PC-9 (cell line): Measurements from ENCODE around the gene PAF1.

Experiments
- CTCF ChIP-seq: fragments of 200-600 bp; sonication (generic); conservative IDR thresholded peaks from 2 replicates; pipeline ENCODE4 v1.6.1; 2017; ENCODE audit warnings: mixed run types, antibody characterized with exemption, mild to moderate bottlenecking, moderate library complexity
- EZH2 ChIP-seq: fragments of 200-600 bp; sonication (generic); IDR thresholded peaks from 2 replicates; pipeline ENCODE4 v1.8.0; 2017; ENCODE audit warnings: antibody characterized with exemption, low read depth

- no peak for TF ChIP-seq CTCF
- no peak for TF ChIP-seq EZH2
Measured at GRCh38 chr19:39385629-39386411, 5.1 kb downstream of the PAF1 start.
